SIG-M5 treated with dmso at 0.1 percent for 504 hours (cell line): ENCODE measurements around the gene PGA3.
"Not testable (repeated sequence)": the region's sequence is repeated elsewhere in the genome, so short reads cannot be mapped to it uniquely, and the experiment has no call there.

ENCODE experiments used
- DNase-seq: peaks from one replicate; lab custom pipeline; 2025; ENCODE audit not compliant: unreplicated experiment; lab: John Stamatoyannopoulos, UW

The PGA3 gene

GRCh38 chr11:61248071-61248470 is 44.8 kb downstream of the PGA3 start:
- not testable (repeated sequence) for DNase-seq

- DNase-seq = not testable (repeated sequence)
Measured at GRCh38 chr11:61249201-61249600, 45.9 kb downstream of the PGA3 start.

- DNase-seq = not testable (repeated sequence)
Measured at GRCh38 chr11:61250796-61251765, 47.8 kb downstream of the PGA3 start.

- DNase-seq = not testable (repeated sequence)
Measured at GRCh38 chr11:61252332-61252731, 49.0 kb downstream of the PGA3 start.

- peak; percentile 64 for DNase-seq
Measured at GRCh38 chr11:61254403-61255025, 51.2 kb downstream of the PGA3 start.

GRCh38 chr11:61256710-61257482 is 53.6 kb downstream of the PGA3 start:
- peak; percentile 15 for DNase-seq

GRCh38 chr11:61258546-61258945 is 55.2 kb downstream of the PGA3 start:
- DNase-seq = no peak

- DNase-seq = no peak
Measured at GRCh38 chr11:61259363-61259762, 56.0 kb downstream of the PGA3 start.
